Measurements from ENCODE around the gene RPTOR. TPM values are rescaled to one million over a fixed set of nuclear protein-coding genes. Genes with fewer than 3 reads are reported as not detected.

RPTOR gene
- total RNA-seq, 1 donor from 2014 or later = 32.3 TPM

DNA sequence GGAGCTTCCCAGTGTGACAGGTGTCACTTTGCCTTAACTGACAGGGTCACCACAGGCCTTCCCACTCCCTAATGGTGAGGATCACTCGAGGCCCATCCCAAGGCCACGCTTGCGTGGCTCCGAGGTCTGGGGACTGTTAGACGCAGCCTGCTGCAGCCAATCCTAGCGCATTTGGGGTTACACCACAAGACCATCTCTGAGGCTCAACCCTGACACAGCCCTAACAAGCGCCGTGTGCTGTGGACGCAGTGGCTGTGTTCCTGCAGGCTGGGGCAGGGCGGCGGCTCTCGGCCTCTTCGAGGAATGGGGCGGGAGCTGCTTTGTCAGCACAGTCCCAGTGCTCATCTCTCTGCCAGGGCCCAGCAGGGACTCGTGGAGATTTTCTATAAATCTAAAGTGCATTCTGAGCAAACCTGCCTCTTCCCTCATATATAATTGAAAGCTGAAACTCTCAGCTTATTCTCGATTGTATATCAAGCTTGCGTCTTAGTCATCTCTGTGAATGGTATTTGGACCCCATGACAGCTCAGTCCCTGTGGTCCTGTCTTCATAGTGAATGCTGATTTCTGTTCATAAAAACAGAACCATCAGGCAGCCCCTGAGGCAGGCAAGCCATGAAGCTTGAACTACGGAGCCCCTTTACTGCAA lies 381.2 kb downstream of the RPTOR start:
- intact Hi-C loops (cut with DNase I) = no loop called here
- DNase-seq (ENCODE audit: low spot score) = no peak

DNA sequence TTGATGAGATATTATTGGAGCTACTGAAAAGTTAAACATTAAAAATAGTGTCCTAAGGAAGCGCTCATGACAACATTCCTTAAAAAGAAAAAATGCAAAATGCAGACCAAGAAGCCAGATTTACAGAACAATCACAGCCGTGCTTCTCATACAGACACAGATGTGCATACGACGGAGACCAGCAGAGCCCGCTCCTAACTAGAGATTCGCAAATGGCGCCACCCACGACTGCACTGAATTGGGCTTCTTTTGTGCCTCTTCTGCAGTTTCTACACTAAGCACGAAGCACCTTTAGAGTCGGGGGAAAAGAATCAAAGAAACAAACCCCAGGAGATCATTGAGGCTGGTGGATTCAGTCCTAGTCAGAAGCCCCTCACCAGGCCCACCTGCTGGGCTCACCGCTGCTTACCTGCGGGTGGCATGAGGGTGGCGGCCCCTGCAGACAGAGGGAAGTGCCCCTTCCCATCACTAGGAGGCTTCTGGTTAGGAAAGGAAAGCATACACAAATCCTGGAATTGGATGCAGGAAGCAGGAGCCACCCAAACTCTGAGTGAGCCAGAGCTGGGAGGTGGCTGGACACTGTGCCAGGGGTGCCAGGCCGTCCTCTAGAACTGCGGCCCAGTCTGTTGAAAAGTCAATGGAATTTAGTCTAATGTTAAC lies 382.1 kb downstream of the RPTOR start:
- intact Hi-C loops (cut with DNase I) = no loop called here

DNA sequence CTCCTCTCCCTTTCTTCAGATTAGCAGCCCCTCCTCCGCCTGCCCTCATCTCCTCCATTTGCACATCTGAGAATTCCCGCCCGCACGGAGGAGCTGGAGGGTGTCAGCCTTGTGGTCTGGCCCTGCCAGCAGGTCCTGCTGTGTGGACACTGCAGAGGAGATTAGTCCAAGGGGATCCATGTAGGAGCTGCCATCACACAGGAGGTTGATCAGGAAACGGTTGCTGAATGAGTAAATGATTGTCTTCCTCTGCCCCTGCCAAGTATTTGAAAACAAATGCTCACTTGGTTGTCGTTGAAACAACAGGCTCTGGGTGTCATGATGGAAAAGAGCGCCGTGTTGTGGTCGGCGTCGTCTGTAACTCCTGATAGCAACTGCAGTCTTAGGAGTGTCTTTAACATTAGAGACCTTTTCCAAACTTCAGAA lies 383.2 kb downstream of the RPTOR start:
- intact Hi-C loops (cut with DNase I) = no loop called here
- DNase-seq (ENCODE audit: low spot score) = no peak

More for the DNA sequence above, 382.1 kb downstream of the RPTOR start:
- DNase-seq (ENCODE audit: low spot score) = no peak

DNA sequence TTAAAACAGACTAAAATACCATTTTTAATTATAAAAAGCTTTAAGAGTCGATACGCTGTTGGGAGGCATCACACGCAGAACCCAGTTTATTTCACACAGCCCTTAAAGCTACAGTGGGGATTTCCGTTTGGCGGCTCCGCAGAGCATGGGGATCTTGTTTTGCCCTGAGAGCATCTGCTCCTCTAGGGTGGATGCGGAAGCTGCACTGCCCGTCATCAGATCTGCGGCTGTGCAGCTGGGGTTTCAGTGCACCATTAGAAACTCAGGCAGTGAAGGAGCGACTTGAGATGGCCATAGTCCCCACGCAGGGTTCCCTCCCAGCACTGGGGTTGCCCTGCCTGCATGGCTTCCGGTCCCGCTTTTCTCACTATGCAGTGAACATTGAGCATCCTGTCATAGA lies 384.8 kb downstream of the RPTOR start:
- intact Hi-C loops (cut with DNase I) = no loop called here
- DNase-seq (ENCODE audit: low spot score) = no peak

DNA sequence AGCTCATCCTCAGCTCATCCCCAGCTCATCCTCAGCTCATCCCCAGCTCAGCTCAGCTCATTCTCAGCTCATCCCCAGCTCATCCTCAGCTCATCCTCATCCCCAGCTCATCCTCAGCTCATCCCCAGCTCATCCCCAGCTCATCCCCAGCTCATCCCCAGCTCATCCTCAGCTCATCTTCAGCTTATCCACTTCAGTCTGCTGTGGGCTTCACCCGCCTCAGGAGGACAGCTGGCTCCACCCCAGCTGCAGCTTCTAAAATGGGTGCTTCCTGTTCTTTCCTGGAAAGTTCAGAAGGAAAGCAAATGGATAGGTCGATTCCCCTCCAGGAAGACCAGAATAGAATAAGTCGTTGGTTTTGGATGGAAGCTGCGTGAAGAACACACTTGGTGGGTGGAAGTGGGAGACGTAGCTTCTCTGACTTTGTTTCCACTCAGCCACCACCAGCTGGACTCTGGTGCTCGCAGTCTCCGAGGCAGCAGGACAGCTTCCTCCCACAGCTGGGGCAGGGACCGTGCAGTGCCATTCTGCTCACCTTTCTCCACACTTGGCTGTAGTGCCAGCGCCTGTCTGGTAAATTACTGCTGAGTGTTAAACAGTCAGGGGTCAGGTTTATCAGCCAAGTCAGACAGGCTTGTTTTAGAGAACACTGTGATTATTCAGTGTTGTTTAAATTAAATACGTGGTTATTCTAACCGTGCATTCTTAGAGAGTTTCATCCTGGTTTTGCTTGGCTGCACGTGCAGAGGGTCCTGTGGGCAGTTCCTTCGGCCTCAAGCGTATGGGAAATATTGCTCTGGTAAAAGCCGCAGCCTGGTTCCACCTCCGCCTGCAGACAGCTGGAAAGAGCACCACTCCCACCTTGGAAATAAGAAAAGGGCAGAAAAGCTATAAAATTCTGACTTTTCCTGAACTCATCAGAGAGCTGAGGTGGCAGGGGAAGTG lies 386.0 kb downstream of the RPTOR start:
- no peak for DNase-seq (ENCODE audit: low spot score)
- intact Hi-C loops (cut with DNase I) = no loop called here

DNA sequence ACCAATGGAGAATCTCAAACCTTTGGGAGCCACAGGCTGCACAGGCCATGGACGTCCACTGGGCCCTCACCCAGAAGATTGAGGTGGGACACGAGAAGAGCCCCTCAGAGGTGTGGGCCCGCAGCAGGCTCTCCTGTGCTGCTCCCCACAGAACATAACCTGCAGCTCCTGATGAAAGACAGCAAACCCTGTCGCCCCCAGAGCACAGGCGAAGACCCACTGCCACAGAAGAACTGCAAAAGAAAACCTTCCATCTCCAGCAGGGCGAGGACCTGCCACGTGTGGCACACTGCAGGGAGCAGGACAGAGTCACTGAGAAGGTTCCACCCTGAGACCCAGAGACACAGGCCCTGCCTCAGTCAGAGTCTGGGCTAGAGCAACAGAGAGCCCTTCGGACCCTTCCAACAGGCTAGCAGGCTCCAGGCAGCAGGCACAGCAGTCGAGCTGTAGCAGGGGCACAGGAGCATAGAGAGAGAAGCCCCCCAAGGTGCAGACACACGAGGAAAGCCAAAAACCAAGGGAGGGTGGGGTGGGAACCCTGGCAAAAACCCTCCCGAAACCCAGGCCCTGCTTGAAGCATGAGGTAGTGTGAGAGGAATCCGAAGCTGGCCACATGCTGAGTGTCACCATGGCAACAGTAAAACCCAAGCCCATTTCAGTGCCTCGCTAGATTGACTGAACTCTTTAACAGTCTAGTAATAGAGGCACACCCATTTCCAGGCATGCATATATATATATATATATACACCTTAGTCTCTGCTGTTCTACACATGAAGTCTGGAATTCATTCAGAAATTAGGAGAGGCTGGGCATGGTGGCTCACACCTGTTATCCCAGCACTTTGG lies 387.0 kb downstream of the RPTOR start:
- DNase-seq (ENCODE audit: low spot score) = no peak
- intact Hi-C loops (cut with DNase I) = no loop called here

DNA sequence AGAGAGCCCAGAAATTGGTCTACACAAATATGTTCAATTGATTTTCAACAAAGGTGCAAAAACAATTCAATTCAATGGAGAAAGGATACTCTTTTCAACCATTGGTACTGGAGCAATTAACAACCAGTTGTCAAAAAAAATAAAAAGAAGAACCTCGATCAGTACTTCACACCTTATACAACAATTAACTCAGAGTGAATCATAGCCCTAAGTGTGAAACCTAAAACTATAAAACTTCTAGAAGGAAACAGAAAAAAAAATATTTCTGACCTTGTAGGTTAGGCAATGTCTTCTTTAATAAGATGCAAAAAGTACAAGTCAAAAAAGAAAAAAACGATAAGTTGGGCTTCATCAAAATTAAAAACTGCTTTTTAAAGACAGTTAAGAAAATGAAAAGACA lies 390.9 kb downstream of the RPTOR start:
- no peak for DNase-seq (ENCODE audit: low spot score)
- intact Hi-C loops (cut with DNase I) = no loop called here

DNA sequence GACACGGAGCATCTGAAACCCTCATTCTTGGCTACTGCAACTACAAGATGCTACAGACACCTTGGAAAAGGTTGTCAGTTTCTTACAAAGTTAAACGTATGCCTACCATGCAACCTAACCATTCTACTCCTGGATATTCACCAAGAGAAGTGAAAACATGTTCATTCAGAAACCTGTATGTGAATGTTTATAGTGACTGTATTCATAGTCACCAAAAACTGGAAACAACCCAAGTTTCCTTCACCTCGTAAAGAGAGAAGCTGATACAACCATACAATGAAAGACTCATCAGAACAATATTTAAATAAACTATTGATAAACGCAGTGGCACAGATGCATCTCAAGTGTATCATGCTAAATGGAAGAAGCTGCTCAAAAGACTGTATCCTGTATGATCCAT lies 391.6 kb downstream of the RPTOR start:
- intact Hi-C loops (cut with DNase I) = no loop called here
- no peak for DNase-seq (ENCODE audit: low spot score)

DNA sequence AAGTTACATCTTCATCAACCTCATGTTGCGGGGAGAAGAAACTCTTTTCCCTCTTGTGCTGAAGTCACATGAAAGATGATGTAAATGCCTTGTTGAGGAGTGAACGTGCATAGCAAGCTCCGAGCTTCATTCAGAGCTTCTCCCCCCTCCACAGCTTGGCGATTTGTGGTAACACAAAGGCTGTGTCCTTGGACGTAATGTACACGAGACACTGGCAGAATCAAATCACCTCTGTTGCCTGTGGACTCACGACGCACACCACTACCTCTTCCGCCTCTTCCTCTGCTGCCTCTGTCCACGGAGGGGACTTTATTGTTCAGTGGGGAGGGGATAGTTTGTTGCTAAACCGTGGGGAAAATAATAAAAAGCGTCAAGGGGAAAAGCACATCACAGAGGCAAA lies 392.1 kb downstream of the RPTOR start:
- intact Hi-C loops (cut with DNase I) = no loop called here
- DNase-seq (ENCODE audit: low spot score) = no peak

DNA sequence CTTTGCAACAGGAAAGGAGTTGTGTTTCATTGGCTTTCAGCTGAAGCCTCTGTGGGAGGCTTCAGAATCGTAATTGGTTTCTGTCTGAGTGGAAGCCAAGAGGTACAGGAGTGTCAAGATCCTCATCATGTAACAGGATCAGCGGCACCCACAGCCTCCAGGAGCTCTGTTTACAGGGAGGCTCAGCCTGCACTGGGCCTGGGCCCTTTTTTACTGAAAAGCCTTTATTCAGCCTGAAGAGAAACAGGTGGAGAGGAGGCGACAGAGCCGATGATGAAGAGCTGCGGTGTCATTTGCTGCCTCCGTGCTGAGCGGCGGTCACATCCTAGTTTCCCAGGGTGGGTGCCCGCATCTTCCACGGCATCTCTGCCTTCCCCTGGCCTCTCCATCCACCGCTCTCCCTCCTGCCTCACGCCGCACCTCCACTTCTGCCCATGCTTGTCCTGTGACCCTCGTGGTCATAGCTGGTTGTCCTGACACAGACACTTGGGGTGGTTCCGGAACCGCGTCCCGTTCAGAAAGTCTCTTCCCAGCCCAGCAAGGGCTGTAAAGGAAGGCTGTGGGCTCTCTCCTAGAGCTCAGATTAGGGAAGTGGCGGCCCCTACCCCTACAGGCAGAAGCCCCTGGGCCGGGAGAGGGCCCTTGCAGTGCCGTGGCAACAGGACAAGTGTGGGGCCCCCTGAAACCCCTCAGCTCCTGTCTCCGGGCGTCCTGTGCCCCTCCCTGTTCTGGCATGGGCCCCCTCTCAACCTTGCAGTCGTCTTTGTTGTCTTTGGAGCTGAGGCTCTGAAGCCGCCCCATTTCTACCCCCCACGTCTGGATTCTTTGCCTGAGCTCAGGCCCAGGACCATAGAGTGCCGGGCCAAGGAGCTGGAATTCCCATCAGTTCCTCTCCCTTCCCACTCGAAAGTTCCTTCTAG lies 393.1 kb downstream of the RPTOR start:
- intact Hi-C loops (cut with DNase I) = no loop called here
- no peak for DNase-seq (ENCODE audit: low spot score)

DNA sequence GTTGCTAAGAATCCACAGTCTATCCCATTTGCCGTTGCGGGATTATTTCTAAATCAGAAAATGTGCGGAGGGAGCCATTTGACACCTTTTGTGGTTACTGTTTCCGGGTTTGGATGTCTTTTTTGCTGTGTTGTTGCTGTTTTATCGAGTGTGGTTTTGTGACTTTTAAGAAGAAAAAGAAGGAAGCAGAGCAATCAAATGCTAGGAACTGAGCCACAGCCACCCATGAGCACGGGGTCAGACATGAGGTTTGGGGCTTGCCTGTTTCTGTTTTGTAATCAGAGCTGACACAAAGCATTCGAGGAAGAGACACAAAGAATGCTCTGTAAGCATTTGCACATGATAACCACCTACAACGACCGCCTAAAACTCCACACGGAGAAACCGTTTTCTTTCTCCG lies 393.9 kb downstream of the RPTOR start:
- no peak for DNase-seq (ENCODE audit: low spot score)
- intact Hi-C loops (cut with DNase I) = no loop called here

DNA sequence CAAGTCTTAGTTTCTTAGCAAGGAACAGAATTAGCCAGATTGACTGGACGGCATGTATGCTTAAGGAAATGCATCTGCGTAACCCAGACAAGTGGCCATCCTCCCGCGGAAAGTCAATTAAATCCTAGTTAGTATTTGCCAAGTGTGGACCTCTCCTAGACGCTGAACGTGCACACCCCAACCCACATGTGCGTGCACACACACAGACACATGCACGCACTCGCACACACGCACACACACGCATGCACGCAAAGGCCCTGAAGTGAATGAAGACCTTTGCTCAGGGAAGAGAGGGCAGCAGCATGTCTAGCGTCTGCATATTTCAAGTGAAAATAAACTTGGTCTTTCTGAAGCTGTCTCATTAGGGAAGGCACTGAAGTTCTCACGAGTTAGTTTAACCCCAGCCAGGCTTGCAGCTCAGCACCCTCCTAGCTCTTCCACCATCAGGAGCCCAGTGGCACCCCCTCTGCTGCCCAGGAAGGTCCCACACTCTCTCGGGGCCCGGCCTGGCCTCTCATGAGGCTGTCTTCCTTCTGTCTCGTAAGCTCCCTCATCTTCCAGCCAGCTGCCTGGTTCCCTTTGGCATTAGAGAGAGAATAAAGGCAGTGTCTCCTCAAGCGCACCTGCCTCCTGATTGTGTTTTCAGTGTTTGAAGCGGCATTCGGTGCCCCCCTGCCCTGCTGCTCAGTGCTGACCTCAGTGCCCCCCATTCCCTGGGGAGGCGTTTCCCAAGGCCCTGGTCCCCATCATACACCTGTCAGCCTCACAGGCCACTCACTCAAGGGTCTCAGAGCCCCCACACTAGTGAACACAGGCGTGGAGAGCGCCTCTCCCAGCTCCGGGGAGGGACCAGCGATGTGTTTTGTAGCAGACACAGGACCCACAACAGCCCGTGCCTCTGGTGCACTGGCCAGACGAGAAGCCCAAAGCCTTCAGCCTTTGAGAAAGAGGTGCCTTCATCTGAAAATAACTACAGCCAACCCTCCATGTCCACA lies 394.8 kb downstream of the RPTOR start:
- intact Hi-C loops (cut with DNase I) = no loop called here
- no peak for DNase-seq (ENCODE audit: low spot score)

DNA sequence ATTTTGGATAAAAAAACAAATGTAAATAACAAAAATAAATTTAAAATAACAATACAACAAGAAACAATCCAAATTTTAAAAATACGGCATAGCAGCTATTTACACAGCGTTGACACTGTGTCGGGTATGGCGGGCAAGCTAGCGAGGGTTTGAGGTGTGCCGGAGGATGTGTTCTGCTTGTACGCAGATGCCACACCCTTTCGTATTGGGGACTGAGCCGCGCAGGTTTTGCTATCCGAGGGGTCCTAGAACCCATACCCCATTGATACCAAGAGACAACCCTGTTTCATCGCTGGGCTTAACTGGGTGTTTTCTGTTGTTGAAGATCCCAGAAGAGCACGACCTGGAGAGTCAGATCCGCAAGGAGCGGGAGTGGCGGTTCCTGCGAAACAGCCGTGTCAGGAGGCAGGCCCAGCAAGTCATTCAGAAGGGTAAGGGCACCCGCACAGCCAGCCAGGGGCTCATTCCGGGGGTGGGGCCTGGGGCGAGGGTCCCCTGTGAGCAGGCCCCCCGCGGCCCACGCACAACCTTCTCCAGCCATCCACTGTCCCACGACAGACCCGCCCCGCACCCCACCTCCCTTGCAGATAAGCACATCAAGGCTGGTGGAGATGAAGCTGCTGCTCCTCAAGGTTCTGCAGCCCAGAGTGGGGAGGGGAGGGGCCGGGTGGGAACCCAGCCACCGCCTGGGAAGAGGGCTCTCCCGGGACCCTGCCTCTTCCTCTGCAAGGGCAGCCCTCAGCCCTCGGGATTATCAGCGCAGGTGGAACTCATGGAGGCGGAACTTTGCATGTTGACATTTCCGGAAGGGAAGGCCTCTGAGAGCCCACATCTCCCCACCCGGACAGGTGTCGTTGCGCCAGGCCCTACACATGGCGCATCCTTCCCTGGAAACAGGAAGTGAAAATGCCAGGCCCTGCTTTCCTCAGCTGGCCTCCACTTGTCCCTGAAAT lies 395.8 kb downstream of the RPTOR start:
- intact Hi-C loops (cut with DNase I) = no loop called here
- no peak for DNase-seq (ENCODE audit: low spot score)

DNA sequence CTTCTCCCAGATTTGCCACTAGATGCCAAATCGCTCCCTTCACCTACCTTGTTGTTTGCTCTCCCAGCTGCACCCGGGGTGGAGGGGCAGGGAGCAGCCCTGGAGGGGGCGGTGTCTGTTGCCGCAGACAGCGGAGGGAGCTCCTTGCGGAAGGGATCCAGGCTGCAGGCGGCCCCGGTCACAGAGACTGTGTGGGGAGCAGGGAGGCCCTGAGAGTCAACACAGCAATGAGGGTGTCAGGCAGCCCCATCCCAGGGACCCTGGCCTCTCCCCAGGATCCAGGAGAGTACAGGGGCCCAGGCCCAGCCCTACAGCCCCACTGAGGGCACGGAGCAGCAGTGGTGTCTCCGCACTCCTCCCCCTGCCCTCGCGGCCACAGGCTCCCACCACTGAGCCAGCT lies 396.5 kb downstream of the RPTOR start:
- intact Hi-C loops (cut with DNase I) = no loop called here
- DNase-seq (ENCODE audit: low spot score) = no peak

DNA sequence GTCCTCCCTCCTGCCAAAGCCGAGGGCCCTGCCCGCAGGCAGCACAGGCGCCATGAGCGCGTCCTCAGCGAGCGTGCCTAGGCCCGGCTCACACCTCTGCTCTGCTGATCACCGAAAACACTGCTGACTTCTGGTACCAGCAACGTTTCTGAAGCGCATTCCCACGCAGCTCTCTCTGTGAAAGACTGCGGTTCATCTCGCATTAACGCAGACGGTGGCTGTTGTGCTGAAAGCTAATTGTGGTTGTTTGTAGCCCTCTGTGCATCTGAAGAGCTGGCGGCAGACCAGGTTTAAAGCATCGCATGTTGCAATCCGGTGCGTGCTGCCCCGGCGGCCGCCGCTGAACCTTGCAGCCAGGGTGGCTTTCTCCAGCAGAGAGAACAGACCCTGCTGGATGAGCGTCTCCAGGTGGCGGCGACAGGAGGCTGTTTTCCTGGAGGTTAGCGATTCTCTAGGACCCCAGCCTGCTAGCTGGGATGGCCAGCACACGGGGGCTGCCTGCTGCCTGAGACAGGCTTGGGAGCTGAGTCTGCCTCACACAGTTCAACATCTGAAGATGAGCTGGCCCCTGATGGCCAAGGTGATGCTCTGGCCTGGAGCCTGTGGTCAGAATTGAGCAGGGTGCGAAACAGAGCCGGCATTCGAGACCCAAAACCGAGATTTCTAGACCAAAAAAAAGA lies 397.2 kb downstream of the RPTOR start:
- intact Hi-C loops (cut with DNase I) = no loop called here
- no peak for DNase-seq (ENCODE audit: low spot score)

All from cardiac septum (tissue), 1 donor.